Hepatocyte (in vitro differentiated cells): ENCODE measurements around the gene ZNF195.
"Not testable (repeated sequence)": the region's sequence is repeated elsewhere in the genome, so short reads cannot be mapped to it uniquely, and the experiment has no call there.

ENCODE experiments used
- CTCF ChIP-seq: fragments of 200-600 bp; sonication (generic); IDR thresholded peaks from 2 replicates; pipeline ENCODE4 v1.5.1; 2016; ENCODE audit warnings: antibody characterized with exemption, mild to moderate bottlenecking; ENCODE audit not compliant: poor library complexity
- EZH2 ChIP-seq: fragments of 200-600 bp; sonication (generic); IDR thresholded peaks from 2 replicates; pipeline ENCODE4 v1.6.1; 2016; ENCODE audit warnings: antibody characterized with exemption, mild to moderate bottlenecking, borderline replicate concordance

DNA sequence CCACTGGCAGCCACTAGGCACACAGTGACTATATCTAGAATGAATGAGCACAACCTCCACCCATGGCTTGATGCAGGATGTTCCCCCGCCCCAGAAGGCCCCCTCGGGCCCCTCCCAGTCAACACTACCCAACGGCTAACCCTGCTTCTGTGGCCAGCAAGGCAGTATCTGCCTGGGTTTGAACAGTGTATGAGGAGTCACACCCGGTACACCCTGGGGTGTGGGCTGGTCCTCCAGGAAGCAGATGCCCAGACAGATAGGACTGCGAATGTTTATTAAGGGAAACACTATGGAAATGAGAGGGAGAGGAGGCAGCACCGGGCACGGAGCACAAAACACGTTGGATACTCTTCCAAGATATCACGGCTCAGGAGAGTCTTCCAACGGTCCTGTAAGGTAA is 42.5 kb downstream of the ZNF195 start:
- TF ChIP-seq CTCF, EZH2: not testable (repeated sequence)
